GM12874 (cell line): ENCODE measurements around the gene DCDC1.

Experiments
- CTCF ChIP-seq: IDR thresholded peaks from 2 replicates; pipeline ENCODE4 v1.5.1; 2011; ENCODE audit warnings: low read depth, mild to moderate bottlenecking, control low read depth, low read length, moderate library complexity; ENCODE audit not compliant: insufficient read depth

DCDC1 gene

GRCh38 chr11:30876663-30877396 is 492.7 kb downstream of the DCDC1 start:
- no peak for TF ChIP-seq CTCF

GRCh38 chr11:30876228-30876627 is 493.3 kb downstream of the DCDC1 start:
- no peak for TF ChIP-seq CTCF

GRCh38 chr11:30875806-30876205 is 493.7 kb downstream of the DCDC1 start:
- no peak for TF ChIP-seq CTCF

GRCh38 chr11:30873924-30874610 is 495.5 kb downstream of the DCDC1 start:
- TF ChIP-seq CTCF, result no peak

GRCh38 chr11:30868626-30869081 is 500.9 kb downstream of the DCDC1 start:
- no peak for TF ChIP-seq CTCF

- TF ChIP-seq CTCF, result no peak
Measured at GRCh38 chr11:30863209-30863608, 506.3 kb downstream of the DCDC1 start.

- no peak for TF ChIP-seq CTCF
Measured at GRCh38 chr11:30861531-30861930, 508.0 kb downstream of the DCDC1 start.
